GM18498 (cell line): ENCODE data around the gene AQP1.

Experiments
- ATAC-seq: cut with Tn5 transposase; IDR thresholded peaks from one replicate; pipeline ENCODE4 v1.9.1; 2021; ENCODE audit warnings: mild to moderate bottlenecking, moderate library complexity; ENCODE audit not compliant: unreplicated experiment

AQP1 gene

GRCh38 chr7:30911561-30911969 lies at the start of gene AQP1:
TSS of gene AQP1 (plus strand) at chr7:30911853. CDS start at chr7:30911910, 57 bp downstream.
- ATAC-seq, result no peak

- no peak for ATAC-seq
Measured at GRCh38 chr7:30862995-30863705, 48.5 kb upstream of the AQP1 start.

- no peak for ATAC-seq
Measured at GRCh38 chr7:30863706-30864035, 48.0 kb upstream of the AQP1 start.

GRCh38 chr7:30864101-30864500 lies 47.6 kb upstream of the AQP1 start:
- no peak for ATAC-seq

- no peak for ATAC-seq
Measured at GRCh38 chr7:30865076-30865475, 46.6 kb upstream of the AQP1 start.

- no peak for ATAC-seq
Measured at GRCh38 chr7:30865821-30866220, 45.8 kb upstream of the AQP1 start.

- ATAC-seq, result no peak
Measured at GRCh38 chr7:30866939-30867338, 44.7 kb upstream of the AQP1 start.

GRCh38 chr7:30867483-30867882 lies 44.2 kb upstream of the AQP1 start:
- ATAC-seq, result no peak

- ATAC-seq, result no peak
Measured at GRCh38 chr7:30869794-30870611, 41.6 kb upstream of the AQP1 start.

GRCh38 chr7:30870821-30871518 lies 40.7 kb upstream of the AQP1 start:
- no peak for ATAC-seq

GRCh38 chr7:30871655-30872054 lies 40.0 kb upstream of the AQP1 start:
- no peak for ATAC-seq

GRCh38 chr7:30873207-30873606 lies 38.4 kb upstream of the AQP1 start:
- no peak for ATAC-seq

- ATAC-seq, result no peak
Measured at GRCh38 chr7:30873656-30874055, 38.0 kb upstream of the AQP1 start.

GRCh38 chr7:30874656-30875302 lies 36.9 kb upstream of the AQP1 start:
- no peak for ATAC-seq

GRCh38 chr7:30877015-30877769 lies 34.5 kb upstream of the AQP1 start:
- no peak for ATAC-seq

GRCh38 chr7:30877993-30878392 lies 33.7 kb upstream of the AQP1 start:
- ATAC-seq, result no peak

GRCh38 chr7:30879139-30880124 lies 32.2 kb upstream of the AQP1 start:
- ATAC-seq, result no peak

GRCh38 chr7:30880125-30880720 lies 31.4 kb upstream of the AQP1 start:
- no peak for ATAC-seq

GRCh38 chr7:30880941-30881340 lies 30.7 kb upstream of the AQP1 start:
- no peak for ATAC-seq
